Activated CD8-positive, alpha-beta memory T cell treated with anti-CD3 and anti-CD28 coated beads for 1 hour (primary cell): ENCODE measurements around the gene SYK.

ENCODE experiments used
- DNase-seq, 2 donors: peaks; one replicate each; pipeline ENCODE4 v3.0.0-alpha.2; 2020; ENCODE audit warnings: low read depth in 1 of 2; ENCODE audit errors: extremely low read depth in 1 of 2

SYK gene

DNA sequence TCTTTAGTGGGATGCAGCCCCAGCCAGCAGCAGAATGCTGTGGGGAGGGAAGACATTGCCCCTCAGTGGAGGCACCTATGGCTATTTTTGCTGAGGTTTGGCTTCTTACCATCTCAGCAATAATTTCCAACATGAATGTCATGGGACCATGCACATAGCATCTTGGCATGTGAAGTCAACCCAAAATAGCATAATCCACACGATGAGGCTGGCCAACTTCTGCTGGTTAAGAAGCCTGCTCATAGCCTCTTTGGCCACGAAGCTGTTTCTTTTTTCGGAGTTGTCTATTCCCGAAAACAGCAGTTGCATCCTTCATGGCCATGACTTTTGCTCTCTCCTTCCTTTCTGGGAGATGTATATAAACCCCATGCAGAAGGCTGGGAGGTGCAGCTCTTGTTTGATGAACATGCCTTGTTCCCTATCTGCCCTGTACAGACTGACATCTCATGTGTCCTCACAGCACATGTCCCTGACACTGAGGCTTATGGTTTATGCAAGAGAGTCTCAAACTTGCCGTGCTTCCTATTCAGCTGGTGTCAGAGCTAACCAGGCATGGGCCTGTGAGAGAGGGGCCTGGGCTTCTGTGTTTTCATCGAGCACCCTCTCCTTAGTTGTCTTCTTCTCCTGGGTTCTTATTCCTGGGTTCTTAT, 45.3 kb downstream of the SYK start:
- no peak for DNase-seq

DNA sequence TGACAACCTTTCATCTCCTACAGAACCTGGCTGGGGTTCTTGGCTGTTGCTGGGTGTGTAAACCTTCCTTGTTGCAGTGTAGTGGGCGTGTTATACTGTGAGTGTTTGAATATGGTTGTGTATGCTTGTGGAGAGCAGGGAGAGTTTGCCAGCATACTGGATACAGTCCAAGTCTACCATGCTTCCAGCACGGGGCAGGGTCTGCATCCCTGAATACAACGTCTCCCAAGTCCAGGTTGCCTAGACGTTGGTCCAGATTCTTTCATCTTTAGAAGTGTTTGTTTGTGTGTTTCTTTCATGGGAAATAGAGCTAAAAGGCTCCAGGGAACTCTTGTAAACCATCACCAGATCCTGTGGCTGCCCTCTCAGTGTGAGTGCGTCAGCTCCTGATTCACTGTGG, 46.4 kb downstream of the SYK start:
- no peak for DNase-seq

DNA sequence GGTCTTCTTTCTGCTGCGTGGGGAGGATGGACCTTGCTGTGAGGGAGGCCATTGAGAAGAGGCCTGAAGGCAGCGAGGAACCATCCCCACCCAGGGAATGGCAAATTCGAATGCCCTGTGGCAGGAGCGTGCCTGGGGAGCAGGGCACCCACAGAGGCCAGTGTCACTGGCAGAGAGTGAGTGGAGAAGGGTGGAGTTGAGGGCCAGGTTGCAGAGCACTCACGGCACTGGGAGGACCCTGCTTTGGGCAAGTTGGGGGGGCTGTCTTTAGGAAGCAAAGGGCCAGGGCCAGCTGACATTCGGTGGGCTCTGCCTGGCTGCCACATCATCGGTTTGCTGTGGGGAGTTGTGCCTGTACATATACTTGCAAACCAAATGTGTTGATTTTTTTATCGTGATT, 47.2 kb downstream of the SYK start:
- DNase-seq = no peak

DNA sequence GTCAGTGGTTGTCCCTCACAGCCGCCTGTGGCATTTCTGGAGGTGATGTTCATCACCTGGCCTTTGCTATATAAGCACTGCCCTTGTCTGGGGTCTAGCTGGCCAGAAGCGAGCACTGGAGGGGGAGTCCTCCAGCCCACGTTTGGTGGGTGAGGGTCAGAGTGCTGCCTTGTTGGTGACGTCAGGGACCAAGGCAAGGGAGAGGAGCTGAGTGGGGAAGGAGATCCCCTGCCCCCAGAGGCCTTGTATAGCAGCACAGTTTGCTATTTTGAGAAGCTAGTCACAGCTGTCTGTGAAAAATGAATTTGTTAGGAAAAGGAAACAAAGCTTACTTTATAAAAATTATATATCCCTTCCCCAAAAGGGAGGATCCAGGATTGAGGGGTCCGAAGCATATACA, 49.8 kb downstream of the SYK start:
- DNase-seq = no peak

DNA sequence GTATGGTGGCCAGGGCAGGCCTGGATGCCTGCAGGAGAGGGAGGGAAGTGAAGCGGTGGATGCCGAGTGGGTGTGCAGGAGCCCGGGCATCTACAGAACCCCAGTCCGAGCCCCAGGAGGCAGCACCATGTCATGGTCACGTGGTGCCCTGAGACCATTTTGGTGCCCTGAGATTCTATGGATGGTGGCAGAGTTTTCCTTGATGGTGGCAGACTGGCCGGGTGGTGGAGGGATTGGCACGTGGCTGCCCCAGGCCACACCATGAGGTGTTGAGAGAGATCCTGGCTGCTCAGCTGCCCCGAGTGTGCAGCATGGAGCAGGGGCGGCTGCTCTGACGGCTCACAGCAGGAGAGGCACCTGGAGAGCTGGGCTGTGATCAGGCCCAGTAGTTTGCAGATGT, 52.3 kb downstream of the SYK start:
- DNase-seq = no peak

DNA sequence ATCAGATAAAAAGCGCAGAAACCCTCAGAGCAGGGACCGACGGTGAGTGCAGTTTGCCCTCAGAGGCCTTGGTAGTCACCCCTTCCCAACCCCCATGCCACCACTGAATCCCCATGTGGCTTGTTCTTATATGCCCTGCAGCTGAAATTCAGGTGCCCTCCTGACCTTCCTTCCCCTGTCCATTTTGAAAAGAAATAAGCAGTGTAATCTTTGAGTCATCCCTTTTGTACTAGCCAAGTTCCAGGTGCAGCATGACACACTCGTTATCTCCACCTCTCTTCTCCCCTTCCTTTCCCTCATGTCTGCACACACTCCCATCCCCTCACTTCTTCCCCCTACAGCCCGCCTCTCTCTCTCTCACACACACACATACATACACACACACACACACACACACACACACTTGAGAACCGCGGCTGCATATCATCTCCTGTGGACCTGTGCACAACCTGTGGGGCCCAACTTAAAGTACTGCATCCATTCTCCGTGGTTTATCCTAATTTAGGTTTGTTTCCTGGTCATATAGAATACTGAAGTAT, 53.1 kb downstream of the SYK start:
- no peak for DNase-seq

DNA sequence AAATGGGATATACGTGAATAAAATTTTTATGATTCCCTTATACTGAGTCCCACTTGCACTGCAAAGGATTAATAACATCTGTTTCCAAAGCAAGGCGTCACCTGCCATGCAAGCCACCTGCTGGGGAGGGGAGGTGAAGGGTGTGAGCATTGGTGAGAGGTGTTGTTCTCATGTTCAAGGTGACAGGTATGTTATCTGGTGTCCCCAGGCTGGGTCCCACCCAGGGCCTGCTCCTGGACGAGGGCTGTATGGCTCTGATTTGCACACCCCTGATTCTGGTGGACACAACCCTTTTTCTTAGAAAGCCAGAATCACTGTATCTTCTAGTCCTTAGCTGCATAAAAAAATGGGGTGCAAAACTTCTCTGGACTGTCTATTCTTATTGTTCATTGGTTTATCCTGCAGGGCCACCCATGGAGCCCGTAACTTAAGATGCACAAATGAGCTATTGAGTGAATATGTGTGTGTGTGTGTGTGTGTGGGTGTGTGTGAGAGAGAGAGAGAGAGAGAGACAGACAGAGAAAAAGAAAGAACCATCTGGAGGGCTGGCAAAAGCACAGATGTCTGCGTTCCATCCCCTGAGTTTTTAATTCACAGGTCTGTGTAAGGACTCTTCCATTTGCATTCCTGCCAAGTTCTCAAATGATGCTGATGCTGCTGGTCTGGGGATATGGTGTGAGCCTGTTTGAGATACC, 53.7 kb downstream of the SYK start:
- DNase-seq = no peak

DNA sequence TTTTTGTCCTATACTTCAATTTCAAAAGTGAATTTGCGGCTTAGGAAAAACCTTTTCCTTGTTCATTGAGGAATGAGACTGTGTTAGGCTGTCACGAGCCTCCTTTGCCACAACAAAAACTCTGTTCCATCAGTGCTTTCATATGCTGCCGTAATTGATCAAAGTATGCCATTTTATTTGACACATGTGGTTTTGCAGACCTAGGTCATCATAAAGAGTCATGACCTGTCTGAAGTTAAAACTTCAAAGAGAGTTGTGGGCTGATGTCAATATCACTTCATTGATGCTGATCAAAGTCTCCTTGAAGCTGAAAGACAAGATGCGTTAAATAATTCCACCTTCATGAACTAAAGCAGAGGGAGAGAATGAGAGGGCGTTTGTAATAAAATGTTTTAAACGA, 55.5 kb downstream of the SYK start:
- no peak for DNase-seq

DNA sequence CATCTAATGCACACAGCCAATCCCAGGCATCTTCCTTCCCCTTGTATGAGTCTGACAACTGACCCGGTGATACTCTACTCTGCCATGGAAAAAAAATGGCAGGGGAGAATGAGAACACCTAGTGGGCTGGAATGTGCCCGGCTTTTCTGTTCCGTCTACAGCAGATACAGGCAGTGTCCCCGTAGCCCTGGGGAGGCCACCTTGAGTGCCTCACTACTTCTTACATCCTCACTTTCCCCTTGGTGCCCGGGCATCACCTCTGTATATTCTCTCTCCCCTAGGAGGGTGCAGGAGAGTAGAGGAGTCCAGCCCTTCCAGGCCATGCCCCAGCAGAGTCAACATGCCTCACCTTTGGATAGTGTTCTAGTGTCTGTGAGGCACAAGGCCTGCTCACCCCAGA, 56.2 kb downstream of the SYK start:
- no peak for DNase-seq

DNA sequence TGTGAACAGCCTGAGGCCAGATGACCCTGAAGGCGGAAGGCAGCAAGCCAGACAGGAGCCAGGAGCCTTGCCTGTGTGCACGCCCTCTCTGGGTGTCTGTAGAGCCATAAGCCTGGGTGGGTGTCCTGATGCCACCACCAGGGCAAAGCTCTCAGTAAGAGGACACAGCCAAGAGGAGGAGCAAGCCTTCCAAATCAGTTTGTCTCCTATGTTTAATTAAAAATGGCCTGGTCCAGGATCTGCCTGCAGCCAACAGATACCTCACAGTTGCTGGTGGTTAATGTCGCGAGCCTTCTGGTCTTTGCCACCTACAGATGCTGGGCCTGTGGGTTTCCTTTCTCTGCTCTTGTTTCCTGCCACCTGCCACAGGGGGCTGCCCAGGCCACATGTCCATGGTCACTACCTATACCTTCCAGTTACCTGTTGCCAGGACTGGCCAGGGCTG, 56.9 kb downstream of the SYK start:
- no peak for DNase-seq

DNA sequence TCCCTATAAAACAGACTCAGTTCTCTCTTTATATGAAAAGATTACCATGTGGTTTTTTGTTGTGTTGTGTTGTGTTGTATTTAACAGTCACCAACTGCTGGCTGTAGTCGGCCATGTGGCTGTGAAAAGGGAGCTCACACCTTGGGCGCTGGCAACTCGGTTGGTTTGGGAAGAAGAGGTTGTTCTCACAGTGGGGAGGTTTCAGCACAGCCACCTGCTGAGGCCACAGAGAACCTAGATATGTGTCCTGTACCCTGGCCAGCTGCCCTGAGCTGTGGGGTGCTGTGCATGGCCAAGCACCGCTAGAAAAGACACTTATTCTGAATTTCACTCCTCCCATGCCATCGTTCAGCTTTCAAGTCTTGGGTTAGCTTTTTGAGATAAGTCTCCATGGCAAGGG, 58.8 kb downstream of the SYK start:
- DNase-seq = no peak

DNA sequence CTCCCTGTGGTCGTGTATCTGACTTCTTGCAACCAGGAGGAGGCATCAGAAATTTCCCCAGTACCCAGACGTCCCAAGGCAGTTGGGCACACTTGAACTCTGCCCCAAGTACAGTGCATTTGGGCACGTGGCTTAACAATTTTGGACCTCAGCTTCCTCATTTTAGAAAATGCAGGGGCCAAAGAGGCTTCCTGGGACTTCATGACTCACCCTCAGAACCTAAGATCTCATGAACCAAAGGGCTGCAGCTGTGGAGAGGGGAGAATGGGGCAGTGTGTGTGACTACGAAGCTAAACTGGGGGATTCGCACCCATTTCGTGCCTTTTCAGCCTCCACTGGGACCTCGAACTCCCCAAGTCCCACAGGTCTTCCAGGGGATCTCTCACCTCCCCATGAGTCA, 59.2 kb downstream of the SYK start:
- no peak for DNase-seq

DNA sequence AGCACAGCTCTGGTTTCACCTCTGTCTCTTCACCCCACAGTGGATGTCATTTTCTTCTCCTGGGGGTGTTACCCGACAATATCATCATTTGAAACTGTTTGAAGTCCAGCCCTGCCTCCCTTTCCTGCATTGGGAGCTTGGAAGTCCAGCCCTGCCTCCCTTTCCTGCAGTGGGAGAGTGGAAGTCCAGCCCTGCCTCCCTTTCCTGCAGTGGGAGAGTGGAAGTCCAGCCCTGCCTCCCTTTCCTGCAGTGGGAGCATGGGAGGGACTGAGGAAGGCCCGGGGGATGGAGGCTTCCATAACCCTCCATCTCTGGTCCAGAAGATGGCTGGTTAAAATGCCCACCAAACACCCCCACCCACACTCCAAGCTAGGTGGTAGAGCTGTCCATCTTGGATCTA, 59.8 kb downstream of the SYK start:
- no peak for DNase-seq

DNA sequence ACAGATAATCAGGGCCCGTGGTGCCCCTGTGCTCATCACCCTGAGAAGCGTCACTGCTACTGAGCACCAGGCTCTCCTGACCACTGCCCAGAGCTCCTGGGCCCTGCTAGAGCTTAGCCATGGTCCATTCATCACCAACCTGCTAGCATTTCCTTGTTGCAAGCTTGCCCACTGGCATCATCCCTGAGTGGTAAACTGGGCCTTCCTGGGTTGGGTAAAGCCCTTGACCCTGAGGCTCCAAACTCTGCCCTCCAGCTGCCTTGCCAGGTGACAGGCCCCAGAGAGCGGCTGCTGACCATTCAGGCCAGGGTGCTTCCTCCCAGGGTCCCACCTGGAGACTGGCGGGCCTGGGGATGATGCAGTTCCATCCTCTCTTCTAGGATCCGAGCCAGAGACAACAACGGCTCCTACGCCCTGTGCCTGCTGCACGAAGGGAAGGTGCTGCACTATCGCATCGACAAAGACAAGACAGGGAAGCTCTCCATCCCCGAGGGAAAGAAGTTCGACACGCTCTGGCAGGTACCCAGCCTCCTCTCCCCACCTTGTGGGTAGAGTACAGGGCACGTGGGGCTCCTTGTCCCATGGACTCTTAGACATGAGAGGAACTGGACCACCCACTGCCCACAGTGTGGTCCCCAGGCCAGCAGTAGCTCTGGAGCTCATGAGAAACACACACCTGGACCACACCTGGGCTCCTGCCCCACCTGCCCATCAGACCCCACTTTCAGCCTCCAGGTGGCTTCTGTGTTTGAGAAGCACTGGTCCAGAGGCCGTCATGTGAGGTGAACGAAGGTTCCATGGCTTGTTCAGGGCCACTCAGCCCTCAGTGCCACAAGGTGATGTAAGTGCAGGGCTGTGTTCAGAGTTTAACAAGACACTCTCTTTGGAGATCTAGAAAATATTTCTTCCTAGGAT, 60.5 kb downstream of the SYK start:
- DNase-seq = no peak

DNA sequence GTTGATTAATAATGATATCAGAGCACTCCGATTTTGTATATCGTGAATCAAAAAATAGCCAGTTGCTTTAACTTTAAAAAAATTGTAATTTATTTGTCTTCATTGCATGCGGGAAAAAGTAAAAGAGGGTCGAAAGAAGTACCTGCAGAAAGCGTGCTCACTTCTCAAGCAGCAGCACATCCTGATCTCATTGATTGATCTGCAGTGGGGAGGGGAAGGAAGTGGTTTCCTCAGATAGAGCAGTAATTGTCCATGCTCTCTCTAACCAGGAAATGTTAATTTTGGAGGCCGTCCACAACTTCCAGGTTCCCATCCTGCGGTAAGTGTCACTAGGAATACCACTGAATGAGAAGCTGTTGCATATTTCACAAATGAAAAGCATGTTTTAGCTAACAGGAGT, 63.2 kb downstream of the SYK start:
- no peak for DNase-seq

DNA sequence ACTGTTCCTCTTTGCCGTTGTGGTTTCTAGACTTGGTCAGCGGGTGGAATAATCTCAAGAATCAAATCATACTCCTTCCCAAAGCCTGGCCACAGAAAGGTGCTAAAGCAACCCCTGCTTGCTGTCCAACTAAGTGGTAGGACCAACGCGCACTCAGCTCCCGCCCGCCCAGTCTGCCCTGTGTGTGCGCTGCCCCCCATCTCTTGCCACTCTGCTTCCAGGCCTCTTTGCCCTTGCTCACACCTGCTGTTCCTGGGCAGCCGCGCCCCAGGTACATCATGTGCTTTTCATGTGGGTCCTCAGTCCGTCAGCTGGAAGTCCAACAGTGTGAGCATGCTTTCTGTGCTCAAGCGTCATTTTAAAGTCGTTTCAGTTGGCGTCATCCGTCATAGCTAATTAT, 65.5 kb downstream of the SYK start:
- no peak for DNase-seq

DNA sequence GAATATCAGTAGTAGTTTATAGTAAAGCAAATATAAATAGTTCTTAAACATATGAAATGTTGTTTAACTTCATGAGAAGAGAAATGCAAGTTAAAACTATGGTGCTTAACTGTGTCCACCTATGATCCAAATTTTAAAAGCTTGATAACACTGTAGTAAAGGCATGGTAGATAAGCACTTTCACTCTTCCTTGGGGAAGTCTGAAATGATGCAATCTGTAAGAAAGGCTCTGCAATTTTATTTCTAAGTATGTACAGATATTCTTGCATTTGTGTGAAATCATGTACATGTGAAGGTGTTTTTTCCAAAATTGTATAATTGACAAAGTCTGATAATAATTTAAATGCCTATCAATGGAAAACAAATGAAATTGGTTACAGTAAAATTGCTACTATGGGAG, 66.9 kb downstream of the SYK start:
- no peak for DNase-seq

DNA sequence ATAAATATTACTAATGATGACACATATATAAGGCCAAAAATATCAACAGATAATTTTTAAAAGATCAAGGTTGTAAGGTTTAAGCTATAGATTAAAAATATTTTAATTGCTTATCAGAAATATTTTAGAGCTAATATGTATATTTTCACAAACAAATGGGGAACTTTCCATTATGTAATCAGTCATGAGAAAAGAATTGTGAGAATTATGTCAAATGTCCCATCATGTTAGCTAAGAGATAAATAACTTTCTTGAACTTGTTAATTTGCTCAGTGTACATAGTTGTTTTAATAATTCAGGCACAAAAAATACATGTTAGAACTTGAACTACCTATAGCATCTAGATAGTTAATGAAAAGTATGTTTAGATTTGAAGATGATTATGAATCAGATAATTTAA, 67.7 kb downstream of the SYK start:
- DNase-seq = no peak

DNA sequence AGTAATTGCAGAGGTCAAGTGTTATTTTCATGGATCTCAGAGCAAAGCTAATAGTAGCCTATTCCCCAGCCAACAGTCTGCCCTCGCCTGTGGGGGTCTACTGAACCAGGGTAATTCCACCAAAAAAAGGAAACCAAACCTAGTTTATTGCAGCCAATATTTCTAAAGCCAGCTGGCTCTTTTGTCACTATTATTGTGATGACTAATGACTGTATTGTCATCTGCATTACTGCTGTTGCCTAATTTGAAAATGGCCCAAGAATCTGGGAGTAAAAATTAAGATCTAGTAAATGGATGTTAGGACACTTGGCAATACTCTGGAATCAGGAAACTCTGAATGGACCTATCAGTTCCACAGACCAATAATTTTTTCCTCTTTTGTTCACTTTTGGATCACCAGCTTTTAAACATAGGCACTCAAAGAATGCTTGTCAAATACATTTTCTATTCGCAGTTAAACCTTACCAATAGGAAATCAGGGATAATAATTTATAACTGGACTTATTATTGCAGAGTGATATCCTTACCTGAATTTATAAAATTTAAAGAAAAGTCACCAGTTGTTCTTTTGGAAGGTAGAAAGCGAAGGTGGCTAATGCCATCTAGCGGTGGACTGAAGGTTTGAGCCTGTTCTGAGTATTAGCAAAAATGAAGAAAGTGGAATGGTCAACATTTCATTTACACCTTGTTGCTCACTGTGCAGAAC, 69.2 kb downstream of the SYK start:
- DNase-seq = no peak

DNA sequence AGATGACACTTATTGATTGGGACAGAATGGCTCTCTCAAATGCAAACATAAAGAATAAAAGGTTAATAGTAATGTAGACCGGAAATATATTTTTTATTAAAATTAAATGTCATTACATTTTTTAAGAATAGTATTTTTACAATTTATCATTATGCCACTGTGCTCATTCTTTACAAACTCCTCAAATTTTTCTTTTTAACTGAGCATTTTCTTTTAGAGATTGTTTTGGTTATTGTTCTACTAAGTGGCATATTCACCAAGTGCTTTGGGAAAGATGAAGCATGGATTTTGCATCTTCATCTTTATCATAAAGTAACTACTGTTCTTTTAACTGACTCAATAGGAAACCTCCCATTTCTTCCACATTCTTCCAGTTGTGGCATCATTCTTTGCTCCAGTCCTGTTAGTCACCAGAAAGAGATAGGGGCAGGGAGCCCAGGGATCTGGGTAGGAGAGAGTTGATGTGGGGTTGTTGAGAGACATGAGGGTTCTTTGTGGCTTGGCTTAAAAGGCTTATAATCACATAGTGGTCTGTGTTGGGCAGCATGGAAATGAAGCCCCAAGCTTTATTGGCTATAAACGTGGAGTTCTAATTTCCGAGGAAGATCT, 69.8 kb downstream of the SYK start:
- no peak for DNase-seq
